CD4-positive, alpha-beta T cell treated with Interleukin-21 for 1 hour (primary cell): Measurements from ENCODE around the gene SSC4D.
A peak's percentile ranks its signal among the peaks of the same experiment; 100 is the strongest.
"Not testable (repeated sequence)": the region's sequence is repeated elsewhere in the genome, so short reads cannot be mapped to it uniquely, and the experiment has no call there.

Experiments
- DNase-seq: peaks from one replicate; pipeline ENCODE4 v3.0.0-alpha.2; 2020

SSC4D gene

DNA sequence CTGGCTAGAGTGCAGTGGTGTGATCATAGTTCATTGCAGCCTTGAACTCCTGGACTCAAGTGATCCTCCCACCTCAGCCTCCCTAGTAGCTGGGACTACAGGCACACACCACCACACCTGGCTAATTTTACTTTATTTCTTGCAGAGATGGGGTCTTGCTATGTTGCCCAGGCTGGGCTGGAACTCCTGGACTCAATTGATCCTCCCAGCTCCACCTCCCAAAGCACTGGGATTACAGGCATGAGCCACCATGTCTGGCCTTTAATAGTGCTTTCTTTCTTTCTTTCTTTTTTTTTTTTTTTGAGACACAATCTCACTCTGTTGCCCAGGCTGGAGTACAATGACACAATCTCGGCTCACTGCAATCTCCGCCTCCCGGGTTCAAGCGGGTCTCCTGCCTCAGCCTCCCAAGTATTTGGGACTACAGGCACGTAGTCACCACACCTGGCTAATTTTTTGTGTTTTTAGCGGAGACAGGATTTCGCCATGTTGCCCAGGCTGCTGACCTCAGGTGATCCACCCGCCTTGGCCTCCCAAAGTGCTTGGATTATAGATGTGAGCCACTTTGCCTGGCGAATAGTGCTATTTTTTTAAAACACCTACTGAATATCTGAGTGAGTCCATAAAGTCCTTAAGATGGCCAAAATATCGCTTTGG is 8.3 kb upstream of the SSC4D start:
- DNase-seq, result not testable (repeated sequence)

- no peak for DNase-seq
Measured at GRCh38 chr7:76412249-76412648, 2.8 kb upstream of the SSC4D start.

DNA sequence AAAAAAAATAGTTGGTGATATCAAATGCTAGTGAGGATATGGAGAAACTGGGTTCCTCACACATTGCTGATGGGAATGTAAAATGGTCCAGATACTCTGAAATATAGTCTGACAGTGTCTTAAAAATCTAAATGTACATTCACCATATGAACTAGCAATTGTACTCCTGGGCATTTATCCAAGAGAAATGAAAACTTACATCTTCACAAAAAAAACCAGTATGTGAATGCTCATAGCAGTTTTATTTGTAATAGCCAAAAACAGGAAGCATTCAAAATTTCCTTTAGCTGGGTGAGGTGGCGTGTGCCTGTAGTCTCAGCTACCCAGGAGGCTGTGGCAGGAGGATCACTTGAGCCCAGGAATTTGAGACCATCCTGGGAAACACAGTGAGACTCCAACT is 2.1 kb upstream of the SSC4D start:
- DNase-seq, result no peak

DNA sequence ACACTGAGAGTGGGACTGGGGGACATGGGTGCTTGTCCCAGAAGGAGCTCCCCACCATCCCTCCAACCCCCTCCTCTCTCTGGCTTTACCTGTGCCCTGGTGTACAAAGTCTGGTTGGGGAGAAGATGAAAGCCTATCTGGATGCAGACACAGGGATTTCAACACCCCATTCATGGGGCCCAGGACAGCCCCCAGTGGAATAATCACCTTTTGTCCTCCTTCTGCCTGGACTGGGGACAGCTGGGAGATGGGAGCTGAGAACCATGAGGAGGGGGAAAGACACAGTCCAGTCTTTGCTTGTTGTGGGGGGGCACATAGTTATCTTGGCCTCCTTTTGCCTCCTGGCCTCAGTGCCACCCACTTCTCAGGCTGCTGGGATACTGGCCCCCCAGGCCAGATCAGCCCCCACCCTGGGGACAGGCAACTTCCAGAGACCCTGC is 1.4 kb downstream of the SSC4D start:
- DNase-seq, result no peak

DNA sequence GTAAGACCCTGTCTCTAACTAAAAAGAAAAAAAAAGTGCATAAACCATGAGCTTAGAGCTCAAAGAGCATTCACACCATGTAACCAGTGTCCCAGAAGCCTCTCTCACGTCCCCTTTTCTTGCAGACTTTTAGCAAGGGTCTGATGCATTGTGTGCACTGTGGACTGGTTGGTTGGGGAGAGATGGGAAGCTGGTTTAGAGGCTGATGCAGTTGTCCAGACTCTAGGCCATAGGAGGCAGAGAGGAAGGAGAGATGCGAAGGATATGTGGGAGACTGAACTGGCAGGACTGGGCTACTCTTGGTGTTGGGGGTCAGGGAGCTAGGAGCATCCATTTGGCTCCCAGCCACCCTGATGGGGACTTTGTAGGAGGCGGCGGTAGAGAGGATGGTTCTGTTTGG is 1.8 kb downstream of the SSC4D start:
- DNase-seq, result no peak

DNA sequence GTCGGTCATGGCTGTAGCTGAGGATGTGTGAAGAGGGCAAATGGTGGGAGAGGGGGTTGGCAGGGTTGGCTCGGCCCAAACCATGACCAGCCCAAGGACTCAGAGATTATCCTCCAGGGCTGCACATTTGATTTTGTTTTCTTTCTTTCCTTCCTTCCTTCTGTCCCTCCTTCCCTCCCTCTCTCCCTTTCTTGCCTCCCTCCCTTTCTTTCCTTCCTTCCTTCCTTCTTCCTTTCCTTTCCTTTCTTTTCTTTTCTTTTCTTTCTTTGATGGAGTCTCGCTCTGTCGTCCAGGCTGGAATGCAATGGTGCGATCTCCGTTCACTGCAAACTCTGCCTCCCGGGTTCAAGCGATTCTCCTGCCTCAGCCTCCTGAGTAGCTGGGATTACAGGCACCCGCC is 3.8 kb downstream of the SSC4D start:
- DNase-seq, result no peak

- no peak for DNase-seq
Measured at GRCh38 chr7:76403780-76404494, 5.6 kb downstream of the SSC4D start.

- not testable (repeated sequence) for DNase-seq
Measured at GRCh38 chr7:76403097-76403496, 6.4 kb downstream of the SSC4D start.

DNA sequence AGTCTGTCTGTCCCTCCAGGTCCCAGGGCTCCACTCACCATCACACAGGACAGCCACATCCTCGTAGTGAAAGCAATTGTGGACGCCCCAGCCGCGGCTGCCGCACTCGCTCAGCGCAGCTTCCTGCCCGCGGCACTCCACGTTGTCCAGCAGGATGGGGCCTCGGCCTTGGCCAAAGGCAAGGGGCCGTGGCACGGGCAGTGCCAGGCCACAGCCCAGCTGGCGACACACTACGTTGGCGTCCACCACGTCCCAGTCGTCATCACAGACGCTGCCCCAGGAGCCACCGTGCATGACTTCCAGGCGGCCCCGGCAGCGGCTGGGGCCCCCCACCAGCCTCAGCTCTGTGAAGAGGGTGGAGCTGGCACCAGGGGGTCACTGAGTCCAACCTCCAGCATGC is 9.2 kb downstream of the SSC4D start:
- DNase-seq, result no peak

- peak; percentile 89 for DNase-seq
Measured at GRCh38 chr7:76397409-76398183, 11.9 kb downstream of the SSC4D start.

- DNase-seq, result no peak
Measured at GRCh38 chr7:76396864-76397263, 12.6 kb downstream of the SSC4D start.

DNA sequence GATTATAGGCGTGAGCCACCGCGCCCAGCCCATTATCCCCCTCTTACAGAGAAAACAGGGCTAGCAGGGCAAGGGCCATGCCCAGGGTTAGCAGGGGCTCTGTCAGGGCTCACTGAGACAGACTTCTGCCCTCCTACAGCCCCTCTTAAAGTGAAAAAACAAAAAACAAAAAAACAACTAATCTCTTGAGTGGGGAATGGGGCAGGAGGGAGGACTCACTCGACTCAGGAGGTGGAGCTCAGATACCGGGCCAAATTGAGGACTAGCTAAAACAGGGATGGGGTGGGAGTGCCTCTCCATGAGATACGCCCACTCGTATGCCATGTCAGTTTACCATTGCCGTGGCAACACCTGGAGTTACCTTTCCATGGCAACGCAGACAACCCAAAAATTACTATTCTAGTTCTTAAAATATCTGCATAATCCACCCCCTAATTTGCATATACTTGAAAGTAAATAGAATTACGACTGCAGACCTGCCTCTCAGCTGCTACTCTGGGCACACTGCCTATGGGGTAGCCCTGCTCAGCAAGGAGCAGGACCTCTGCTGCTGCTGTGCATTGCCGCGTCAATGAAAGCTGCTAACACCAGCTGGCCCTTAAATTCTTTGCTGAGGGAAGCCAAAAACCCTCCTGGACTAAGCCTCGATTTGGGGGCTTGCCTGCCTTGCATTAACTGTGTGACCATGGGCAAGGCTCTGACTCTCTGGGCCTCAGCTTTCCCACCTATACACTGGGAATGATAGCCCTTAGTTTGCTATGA is 13.4 kb downstream of the SSC4D start:
- no peak for DNase-seq

DNA sequence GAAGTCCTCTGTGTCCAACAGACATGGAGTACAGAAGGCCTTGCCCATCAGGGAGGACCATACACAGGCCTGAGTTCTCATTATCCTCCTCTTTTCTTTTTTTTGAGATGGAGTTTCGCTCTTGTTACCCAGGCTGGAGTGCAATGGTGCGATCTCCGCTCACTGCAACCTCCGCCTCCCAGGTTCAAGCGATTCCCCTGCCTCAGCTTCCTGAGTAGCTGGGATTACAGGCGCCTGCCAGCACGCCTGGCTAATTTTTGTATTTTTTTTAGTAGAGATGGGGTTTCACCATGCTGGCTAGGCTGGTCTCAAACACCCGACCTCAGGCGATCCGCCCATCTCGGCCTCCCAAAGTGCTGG is 13.9 kb downstream of the SSC4D start:
- DNase-seq, result not testable (repeated sequence)

DNA sequence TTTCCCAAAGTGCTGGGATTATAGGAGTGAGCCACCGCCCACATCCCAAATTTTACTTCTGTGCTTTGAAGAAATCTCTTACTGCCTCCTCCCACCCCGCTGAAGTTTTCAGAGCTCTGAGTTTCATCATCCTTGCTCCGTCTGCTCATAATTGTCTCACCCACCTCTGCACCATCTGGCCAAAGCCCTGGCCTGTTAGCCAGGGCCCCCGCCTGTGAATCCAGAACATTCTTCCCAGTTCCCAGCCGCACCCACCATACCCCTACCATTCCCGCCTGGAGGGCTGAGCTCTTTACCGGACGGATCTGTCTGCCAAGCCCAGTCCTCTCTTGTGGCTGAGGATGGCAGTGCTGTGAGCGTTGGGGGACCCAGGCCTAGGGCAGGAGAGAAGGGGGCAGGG is 14.5 kb downstream of the SSC4D start:
- DNase-seq, result no peak

DNA sequence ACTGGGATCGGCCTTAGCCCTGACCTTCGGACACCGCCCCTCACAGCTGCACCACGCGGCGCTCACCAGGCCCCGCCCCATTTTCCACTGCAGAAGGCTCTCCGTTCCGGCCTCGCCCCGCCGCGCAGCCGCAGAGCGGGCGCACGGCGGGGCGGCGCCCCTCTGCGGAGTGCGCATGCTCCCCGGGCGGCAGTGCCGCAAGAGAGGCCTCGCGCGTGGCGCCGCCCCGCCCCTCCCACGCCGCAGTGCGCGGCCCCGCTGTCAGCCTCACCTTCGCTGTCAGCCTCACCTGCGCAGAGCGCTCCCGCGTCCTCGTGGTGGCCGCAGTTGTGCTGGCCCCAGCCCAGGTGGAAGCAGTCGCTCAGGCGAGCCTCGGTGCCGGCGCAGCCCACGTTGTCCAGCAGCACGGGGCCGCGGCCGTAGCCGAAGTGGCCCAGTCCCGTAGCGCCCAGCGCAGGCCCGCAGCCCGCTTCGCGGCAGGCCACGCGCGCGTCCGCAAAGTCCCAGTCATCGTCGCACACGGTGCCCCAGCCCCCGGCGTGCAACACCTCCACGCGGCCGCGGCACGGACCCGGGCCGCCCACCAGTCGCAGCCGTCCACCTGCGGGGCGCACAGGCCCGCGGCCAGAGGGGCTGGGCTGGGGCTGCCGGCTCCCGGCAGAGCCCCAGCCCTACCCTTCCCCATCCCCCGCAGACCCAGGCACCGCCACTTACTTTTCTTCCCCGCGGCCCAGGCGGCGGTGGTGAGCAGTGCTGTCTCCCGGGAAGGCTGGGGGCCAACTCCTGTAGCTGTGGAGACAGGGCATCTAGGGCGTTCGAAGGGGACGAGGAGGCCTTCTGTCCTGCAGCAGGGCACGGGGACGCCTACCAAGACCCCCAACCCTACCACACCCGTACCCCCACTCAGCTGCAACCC is 16.1 kb downstream of the SSC4D start:
- DNase-seq, result peak; percentile 93

GRCh38 chr7:76392531-76393115 is 16.9 kb downstream of the SSC4D start:
- DNase-seq, result no peak

GRCh38 chr7:76390092-76390491 is 19.4 kb downstream of the SSC4D start:
- no peak for DNase-seq

GRCh38 chr7:76387789-76388188 is 21.7 kb downstream of the SSC4D start:
- not testable (repeated sequence) for DNase-seq

DNA sequence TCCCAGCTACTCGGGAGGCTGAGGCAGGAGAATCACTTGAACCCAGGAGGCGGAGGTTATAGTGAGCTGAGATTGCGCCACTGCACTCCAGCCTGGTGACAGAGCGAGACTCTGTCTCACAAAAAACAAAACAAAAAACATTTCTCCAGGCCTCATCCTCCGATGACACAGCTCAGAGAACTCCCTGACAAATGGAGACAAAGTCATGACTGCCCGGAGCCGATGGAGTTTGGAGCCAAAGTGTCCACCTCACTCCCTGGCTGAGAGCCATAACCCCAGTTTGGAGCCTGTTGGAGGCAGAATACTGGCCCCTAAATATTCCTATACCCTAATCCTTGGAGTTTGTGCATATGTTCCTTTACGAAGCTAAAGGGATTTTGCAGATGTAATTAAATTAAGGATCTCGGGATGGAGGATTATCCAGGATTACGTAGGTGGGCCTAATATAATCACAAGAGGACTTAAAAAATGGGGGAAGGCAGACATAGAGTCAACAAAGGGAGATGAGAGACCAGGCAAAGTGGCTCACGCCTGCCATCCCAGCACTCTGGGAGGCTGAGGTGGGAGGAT is 22.7 kb downstream of the SSC4D start:
- no peak for DNase-seq

DNA sequence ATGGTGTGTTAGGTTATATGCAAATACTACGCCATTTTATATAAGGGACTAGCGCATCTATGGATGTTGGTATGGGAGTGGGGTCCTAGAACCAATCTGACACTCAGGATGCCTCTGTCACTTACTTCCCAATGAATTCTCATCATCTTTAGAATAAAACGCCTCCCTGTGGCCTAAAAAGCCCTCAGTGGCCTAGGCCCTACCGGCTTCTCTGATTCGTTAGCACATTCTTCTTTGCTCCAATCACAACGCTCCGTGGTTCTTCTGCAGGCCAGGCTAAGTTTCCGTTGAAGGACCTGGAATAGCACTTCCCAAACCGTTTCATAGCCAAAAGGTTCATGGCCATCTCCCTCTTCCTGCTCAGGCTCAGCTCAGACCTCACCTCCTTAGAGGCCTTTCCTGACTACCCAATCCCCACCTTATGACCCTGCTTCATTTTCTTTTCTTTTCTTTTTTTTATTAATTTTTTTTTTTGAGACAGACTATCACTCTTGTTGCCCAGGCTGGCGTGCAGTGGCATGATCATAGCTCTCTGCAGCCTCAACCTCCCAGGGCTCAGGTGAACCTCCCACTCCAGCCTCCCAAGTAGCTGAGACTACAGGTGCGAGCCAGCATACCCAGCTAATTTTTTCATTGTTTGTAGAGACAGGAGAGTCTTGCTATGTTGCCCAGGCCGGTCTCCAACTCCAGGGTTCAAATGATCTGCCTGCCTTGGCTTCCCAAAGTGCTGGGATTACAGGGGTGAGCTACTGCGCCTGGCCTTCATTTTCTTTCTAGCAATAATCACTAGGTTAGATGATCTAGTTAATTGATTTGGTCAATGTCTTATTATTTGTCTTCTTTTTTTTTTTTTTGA is 26.2 kb downstream of the SSC4D start:
- no peak for DNase-seq
